ENCODE measurements around the gene KDM6B.

- TF ChIP-seq EP300 (IDR thresholded peaks at IDR 0.05; ENCODE audit: low read length) (no peak), NR2C2 (CRISPR knock-in tag; IDR thresholded peaks at IDR 0.05) (no peak), NR2C2 (tag; IDR thresholded peaks at IDR 0.05) (no peak), ELK1 (CRISPR knock-in tag; IDR thresholded peaks at IDR 0.05) (no peak), KAT2B (IDR thresholded peaks at IDR 0.05; ENCODE audit: low read depth, low read length) (no peak)
These were observed 1.6 kb upstream of the KDM6B start for GRCh38 chr17:7832431-7832830.

Data from K562 (cell line).